Measurements from ENCODE around the gene PTPRN2.
"Not testable (repeated sequence)": the region's sequence is repeated elsewhere in the genome, so short reads cannot be mapped to it uniquely, and the experiment has no call there.

The PTPRN2 gene

GRCh38 chr7:158191671-158192070 lies 396.0 kb downstream of the PTPRN2 start:
- DNase-seq: no peak

DNA sequence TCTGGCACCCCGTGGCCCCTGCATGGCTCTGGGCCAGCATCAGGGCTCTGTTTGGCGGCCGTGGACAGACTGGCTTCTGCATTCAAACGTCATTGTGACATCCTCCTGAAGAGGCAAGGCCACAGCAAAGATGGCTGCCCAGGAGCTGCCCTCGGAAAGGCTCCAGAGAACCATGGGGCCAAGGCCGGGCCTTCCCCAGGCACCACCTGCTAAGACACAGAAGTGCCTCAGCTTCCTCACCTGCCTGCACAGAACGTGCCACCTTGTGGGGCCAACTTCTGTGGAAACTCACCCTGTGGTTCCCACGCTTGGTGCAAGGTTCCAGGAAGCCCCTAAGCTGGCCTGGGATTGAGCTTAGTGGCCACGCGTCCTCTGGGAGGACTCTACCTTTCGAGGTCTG lies 396.9 kb downstream of the PTPRN2 start:
- no peak for DNase-seq

- DNase-seq: no peak
Observed at GRCh38 chr7:158188676-158189075, 398.9 kb downstream of the PTPRN2 start.

DNA sequence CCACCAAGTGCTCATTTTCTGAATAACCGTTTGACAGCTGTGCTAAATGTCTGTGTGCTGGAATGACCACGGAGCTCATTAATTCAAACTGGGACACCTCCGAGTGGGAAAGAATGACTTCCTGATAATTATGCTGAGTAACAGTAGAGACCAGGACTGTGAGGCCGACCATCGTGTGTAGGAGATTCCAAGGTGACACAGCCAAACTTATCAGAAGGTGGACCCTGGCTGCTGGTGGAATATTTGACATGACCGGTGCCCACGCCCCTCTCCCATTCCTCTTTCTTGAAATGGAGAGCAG lies 400.0 kb downstream of the PTPRN2 start:
- DNase-seq: no peak

DNA sequence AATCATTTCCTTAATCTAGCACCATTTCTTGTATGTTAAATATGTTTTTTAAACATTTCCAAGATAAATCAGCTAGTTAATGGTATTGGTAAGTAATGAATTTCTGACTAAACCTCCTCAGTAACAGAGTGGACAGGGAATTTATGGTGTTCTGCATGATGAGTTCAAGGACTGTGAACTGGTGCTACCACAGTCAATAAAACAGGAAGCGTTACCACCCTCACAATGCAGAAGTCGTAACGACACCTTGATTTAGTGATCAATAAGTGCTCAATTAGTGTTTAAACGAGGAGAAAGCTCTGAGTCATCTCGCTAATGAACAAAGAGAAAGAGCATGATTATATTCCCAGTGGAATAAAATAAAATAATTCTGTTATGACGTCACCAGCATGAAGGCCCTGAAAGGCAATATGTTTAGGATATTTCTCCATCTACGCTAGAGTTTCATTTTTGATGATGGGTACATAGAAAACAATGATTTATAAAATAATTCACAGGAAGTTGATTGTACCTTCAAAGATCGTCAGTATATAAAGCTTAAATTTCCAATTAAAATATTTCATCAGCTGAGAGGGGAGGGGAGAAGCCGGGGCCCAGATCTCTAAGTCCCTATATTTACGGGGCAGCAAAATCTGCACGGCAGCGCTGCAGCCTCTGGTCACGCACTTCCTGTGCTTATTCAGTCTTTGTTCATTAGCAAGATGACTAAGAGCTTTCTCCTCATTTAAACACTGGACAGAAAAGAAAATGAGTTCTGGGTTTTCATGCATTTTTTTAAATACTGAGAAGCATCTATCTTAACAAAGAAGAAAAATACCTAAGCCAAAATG lies 400.5 kb downstream of the PTPRN2 start:
- no peak for DNase-seq

- DNase-seq: no peak
Observed at GRCh38 chr7:158186406-158186805, 401.2 kb downstream of the PTPRN2 start.

GRCh38 chr7:158185653-158186052 lies 402.0 kb downstream of the PTPRN2 start:
- no peak for DNase-seq

- DNase-seq: no peak
Observed at GRCh38 chr7:158183431-158183830, 404.2 kb downstream of the PTPRN2 start.

- no peak for DNase-seq
Observed at GRCh38 chr7:158176561-158177173, 411.0 kb downstream of the PTPRN2 start.

DNA sequence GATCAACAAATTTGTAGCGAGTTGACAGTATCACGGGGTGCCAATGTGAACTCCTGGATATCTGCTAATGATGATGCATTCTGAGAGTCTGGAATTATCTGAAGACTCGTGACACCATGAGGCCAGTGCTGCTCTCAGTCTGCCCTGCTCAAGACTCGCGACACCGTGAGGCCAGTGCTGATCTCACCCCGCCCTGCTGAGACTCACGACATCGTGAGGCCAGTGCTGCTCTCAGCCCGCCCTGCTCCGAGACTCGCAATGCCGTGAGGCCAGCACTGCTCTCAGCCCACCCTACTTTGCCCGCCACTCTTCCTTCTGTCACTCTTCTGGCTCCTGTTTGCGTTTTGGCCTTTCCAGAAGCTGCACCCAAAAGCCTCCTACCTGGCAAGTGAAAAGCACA lies 411.8 kb downstream of the PTPRN2 start:
- no peak for DNase-seq

- no peak for DNase-seq
Observed at GRCh38 chr7:158174947-158175346, 412.7 kb downstream of the PTPRN2 start.

DNA sequence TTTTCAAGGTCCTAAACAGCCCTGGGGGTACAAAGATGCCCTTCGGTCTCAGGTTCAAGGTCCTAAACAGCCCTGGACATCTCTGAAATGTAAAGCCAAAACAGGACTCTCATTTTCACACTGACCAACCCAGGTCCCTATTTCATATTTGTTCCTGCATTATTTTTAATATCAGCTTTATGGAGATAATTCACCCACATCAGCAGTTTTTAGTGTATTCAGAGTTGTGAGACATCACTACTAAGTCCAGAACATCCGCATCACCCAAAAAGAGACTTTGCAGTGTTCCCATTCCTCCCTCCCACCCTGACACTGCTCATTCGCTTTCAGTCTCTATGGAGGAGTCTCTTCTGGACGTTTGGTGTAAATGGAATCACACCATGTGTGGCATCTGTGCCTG lies 420.2 kb downstream of the PTPRN2 start:
- DNase-seq: no peak

- DNase-seq: no peak
Observed at GRCh38 chr7:158166386-158167340, 421.0 kb downstream of the PTPRN2 start.

DNA sequence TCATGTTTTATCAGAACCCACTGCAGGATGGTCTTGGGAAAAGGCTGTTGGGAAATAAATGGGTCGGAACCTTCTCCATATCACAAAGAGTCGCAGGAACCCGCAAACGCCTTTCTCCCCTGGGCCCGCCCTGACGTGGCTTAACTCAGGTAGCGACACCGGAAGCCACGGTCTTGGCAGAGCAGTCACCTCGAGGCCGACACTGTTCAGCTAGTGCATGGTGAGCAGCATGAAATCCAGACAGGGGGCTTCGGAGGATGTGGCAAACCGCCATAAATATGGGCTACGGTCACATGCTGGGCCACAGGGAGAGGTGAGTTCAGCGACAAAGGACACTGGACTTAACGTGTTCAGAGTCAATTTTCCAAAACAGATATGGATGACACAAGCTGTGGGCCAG lies 421.9 kb downstream of the PTPRN2 start:
- no peak for DNase-seq

DNA sequence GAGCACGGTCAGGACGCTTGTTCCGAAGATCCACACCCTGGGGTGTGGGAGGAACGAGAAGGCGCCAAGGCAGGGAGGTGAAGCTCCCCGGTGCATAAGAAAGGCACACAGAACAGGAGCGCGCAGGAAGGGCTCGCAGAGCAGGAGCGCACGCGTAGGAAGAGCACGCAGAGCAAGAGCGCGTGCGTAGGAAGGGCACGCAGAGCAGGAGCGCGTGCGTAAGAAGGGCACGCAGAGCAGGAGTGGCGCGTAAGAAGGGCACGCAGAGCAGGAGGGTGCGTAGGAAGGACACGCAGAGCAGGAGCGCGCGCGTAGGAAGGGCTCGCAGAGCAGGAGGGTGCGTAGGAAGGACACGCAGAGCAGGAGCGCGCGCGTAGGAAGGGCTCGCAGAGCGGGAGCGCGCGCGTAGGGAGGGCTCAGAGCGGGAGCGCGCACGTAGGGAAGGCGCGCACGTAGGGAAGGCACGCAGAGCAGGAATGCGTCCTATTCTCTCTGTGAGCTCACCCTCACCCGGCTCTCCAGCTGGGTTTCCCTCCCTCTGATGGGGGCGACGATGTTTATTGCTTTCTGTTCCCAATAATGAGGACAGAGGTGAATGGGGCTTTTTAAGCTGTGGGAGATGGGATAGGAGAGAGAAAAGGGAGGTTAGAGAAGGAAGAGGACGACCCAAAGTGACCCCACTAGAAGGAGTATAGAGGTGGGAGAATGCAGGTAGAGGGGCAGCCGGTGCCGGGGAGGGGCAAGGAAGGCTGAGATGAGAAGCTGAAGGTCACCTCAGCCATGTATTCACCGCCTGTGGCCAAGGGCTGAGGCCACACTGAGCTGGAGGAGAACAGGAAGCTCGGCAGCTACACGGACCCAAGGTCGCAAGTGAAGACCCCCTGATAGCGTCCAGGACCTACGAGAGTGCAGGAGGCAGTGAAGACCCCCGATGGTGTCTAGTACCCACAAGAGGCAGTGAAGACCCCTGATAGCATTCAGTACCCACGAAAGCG lies 423.2 kb downstream of the PTPRN2 start:
- DNase-seq: no peak

DNA sequence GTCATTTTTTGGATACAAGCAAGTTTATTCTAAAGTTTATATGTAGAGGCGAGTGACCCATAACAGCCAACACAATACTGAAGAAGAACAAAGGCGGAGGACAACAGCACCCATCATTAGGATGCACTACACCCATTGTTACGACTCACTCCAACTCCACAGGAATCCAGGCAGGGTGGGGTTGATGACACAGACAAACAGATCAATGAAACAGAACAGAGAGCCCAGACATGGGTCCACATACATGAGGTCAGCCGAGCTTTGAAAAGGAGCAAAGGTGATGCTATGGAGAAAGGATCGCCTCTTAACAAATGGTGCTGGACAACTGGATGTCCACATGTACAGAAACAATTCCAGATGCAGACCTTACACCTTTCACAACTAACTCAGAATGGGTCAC lies 426.4 kb downstream of the PTPRN2 start:
- no peak for DNase-seq

DNA sequence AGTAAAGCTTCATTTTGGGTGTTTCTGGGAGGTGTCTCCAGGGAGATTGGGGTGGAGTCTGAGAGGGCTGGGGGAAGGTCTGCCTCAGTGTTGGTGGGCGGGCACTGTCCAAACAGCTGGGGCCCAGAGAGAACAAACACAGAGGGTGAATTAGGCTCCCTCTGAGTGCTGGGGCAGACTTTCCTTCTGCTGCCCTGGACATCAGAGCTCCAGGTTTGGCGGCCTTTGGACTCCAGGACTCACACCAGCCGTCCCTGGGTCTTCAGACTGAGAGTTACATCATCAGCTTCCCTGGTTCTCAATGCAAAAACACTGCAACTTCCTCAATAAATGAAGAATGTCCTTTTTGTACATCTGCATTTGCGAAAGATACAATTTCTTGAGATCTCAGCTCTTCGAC lies 427.4 kb downstream of the PTPRN2 start:
- no peak for DNase-seq

- DNase-seq: no peak
Observed at GRCh38 chr7:158157460-158157859, 430.2 kb downstream of the PTPRN2 start.

DNA sequence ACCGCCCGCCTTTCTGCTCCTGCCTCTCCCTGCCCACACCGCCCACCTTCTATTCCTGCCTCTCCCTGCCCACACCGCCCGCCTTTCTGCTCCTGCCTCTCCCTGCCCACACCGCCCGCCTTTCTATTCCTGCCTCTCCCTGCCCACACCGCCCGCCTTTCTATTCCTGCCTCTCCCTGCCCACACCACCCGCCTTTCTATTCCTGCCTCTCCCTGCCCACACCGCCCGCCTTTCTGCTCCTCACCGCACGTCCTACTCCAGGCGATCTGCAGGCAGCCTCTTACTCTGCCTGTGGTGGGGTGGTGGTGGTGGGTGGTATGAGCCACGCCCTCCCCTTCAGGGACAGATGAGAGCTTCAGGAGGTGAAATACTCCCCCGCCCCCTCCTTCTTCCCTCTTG lies 436.4 kb downstream of the PTPRN2 start:
- not testable (repeated sequence) for DNase-seq

DNA sequence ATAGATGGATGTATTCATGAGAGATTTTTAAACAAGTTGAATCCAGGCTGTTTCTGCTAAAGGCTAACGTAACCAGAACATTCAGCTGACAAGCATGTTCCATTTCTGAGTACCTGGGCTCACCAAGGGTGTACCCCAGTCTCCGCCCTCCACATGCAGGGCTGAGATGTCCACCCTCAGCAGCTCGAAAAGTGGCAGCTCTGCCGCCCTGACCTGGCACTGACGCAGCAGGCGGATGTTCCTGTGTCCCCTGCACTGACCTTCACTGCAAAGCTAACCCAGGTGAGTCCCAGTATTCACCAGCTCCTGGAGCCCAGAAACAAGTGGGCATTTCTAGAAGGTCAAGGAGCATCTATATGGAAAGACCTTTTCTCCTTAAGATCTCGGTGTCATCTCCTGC lies 437.4 kb downstream of the PTPRN2 start:
- no peak for DNase-seq

DNA sequence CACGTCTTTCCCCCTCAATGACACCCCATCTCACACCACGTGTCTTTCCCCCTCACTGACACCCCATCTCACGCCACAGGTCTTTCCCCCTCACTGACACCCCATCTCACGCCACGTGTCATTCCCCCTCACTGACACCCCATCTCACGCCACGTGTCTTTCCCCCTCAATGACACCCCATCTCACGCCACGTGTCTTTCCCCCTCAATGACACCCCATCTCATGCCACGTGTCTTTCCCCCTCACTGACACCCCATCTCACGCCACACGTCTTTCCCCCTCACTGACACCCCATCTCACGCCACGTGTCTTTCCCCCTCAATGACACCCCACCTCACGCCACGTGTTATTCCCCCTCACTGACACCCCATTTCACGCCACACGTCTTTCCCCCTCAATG lies 440.2 kb downstream of the PTPRN2 start:
- not testable (repeated sequence) for DNase-seq

DNA sequence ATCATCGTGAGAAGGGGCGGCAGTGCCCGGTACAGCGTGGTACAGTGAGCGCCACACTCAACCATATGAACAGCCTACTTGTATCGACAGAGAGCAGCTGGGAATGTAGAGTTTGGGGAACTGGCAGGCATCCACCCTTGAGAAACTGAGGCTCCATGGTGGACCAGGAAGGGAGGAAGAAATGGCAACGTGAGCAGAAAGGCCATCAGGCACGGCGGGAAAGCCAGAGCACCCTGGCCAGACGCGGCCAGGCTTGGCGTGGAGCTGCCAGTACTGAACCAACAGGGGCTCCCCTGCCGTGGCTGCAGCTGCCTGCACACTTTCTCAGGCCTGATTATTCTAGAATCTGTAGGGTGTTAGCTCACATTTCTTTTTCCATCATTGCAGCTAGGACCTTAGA lies 442.3 kb downstream of the PTPRN2 start:
- no peak for DNase-seq
